Neuronal stem cell (in vitro differentiated cells): ENCODE measurements around the gene MEIKIN.

ENCODE experiments used
- DNase-seq: peaks from one replicate; pipeline ENCODE4 v3.0.0-alpha.2; 2013; ENCODE audit warnings: low spot score
- H2AFZ ChIP-seq: one replicate; pipeline ENCODE4 v1.6.1; 2013; ENCODE audit warnings: mild to moderate bottlenecking, low read length, inconsistent platforms
- H2AK5ac ChIP-seq: 2 replicates; pipeline ENCODE4 v1.6.1; 2013; ENCODE audit warnings: low read depth, mild to moderate bottlenecking, inconsistent platforms, low read length, moderate library complexity, mixed read lengths
- H2BK120ac ChIP-seq: 2 replicates; pipeline ENCODE4 v1.6.1; 2013; ENCODE audit warnings: low read depth, mild to moderate bottlenecking, inconsistent platforms, low read length, moderate library complexity, mixed read lengths
- H2BK12ac ChIP-seq: one replicate; pipeline ENCODE4 v1.6.1; 2013; ENCODE audit warnings: low read length, inconsistent platforms
- H2BK15ac ChIP-seq: 2 replicates; pipeline ENCODE4 v1.6.1; 2013; ENCODE audit warnings: mild to moderate bottlenecking, low read length, inconsistent platforms, mixed read lengths
- H2BK5ac ChIP-seq: one replicate; pipeline ENCODE4 v1.6.1; 2013; ENCODE audit warnings: inconsistent platforms, mild to moderate bottlenecking, low read length, moderate library complexity
- H3K14ac ChIP-seq: one replicate; pipeline ENCODE4 v1.6.1; 2013; ENCODE audit warnings: low read length, inconsistent platforms
- H3K18ac ChIP-seq: 2 replicates; pipeline ENCODE4 v1.6.1; 2013; ENCODE audit warnings: low read length, inconsistent platforms
- H3K23ac ChIP-seq: 2 replicates; pipeline ENCODE4 v1.6.1; 2013; ENCODE audit warnings: low read depth, mild to moderate bottlenecking, mixed read lengths, low read length, inconsistent platforms; ENCODE audit not compliant: poor library complexity
- H3K27ac ChIP-seq: replicated peaks from 3 replicates; pipeline ENCODE4 v1.5.1; 2013; ENCODE audit warnings: low read length, inconsistent platforms
- H3K27me3 ChIP-seq, 3 experiments: 2 replicates each; pipeline ENCODE4 v1.6.1; 2013; ENCODE audit warnings: low read length in 3 of 3, mild to moderate bottlenecking in 2 of 3, inconsistent platforms in 1 of 3, low read depth in 1 of 3, mixed read lengths in 1 of 3, moderate library complexity in 1 of 3; ENCODE audit not compliant: control insufficient read depth in 3 of 3, insufficient read depth in 3 of 3
- H3K36me3 ChIP-seq, 2 donors: replicated peaks in 1 of 2; 2 replicates each; pipeline ENCODE4 v1.6.1; 2013; ENCODE audit warnings: low read length in 2 of 2; ENCODE audit not compliant: control insufficient read depth in 2 of 2, insufficient read depth in 2 of 2
- H3K4ac ChIP-seq: 2 replicates; pipeline ENCODE4 v1.6.1; 2013; ENCODE audit warnings: inconsistent platforms, mild to moderate bottlenecking, low read length, moderate library complexity
- H3K4me1 ChIP-seq, 2 donors: 1 replicate in 1 of 2; 2 replicates in 1 of 2; pipeline ENCODE4 v1.6.1; 2013; ENCODE audit warnings: low read length in 2 of 2, low read depth in 1 of 2; ENCODE audit not compliant: control insufficient read depth in 2 of 2, insufficient read depth in 1 of 2
- H3K4me2 ChIP-seq: one replicate; pipeline ENCODE4 v1.6.1; 2013; ENCODE audit warnings: mild to moderate bottlenecking, low read length, inconsistent platforms; ENCODE audit not compliant: insufficient read depth, poor library complexity, severe bottlenecking
- H3K4me3 ChIP-seq, 2 donors: 2 replicates each; pipeline ENCODE4 v1.5.1; 2013; ENCODE audit warnings: low read length in 2 of 2, mild to moderate bottlenecking in 2 of 2, inconsistent platforms in 1 of 2, moderate library complexity in 1 of 2
- H3K79me1 ChIP-seq: one replicate; pipeline ENCODE4 v1.6.1; 2013; ENCODE audit warnings: low read depth, mild to moderate bottlenecking, inconsistent platforms, low read length, moderate library complexity
- H3K9ac ChIP-seq: one replicate; pipeline ENCODE4 v1.6.1; 2013; ENCODE audit warnings: mild to moderate bottlenecking, low read depth, low read length, inconsistent platforms; ENCODE audit not compliant: poor library complexity
- H3K9me3 ChIP-seq, 2 donors: replicated peaks in 1 of 2; 2 replicates each; pipeline versions ENCODE3 to v1.6.1; 2013; ENCODE audit warnings: low read length in 2 of 2, mild to moderate bottlenecking in 2 of 2, inconsistent platforms in 1 of 2, low read depth in 1 of 2, mixed read lengths in 1 of 2, moderate library complexity in 1 of 2; ENCODE audit not compliant: control insufficient read depth in 2 of 2, insufficient read depth in 1 of 2
- H4K8ac ChIP-seq: one replicate; pipeline ENCODE4 v1.6.1; 2013; ENCODE audit warnings: low read depth, mild to moderate bottlenecking, inconsistent platforms, low read length, moderate library complexity
- H4K91ac ChIP-seq: one replicate; pipeline ENCODE4 v1.6.1; 2013; ENCODE audit warnings: low read length, low read depth, mild to moderate bottlenecking, inconsistent platforms; ENCODE audit not compliant: poor library complexity
- WGBS, 2 donors: extraction: QIAGEN DNeasy Blood & Tissue Kit; methylation state at CpG; one replicate each; pipeline ENCODE4 v1.1.7; 2013; ENCODE audit warnings: missing lambda C conversion rate in 2 of 2, mixed read lengths in 1 of 2; ENCODE audit not compliant: insufficient read length in 2 of 2, insufficient replicate concordance in 1 of 2; ENCODE audit errors: extremely low coverage in 2 of 2; 5-methylcytosine and 5-hydroxymethylcytosine counted together

The MEIKIN gene

DNA sequence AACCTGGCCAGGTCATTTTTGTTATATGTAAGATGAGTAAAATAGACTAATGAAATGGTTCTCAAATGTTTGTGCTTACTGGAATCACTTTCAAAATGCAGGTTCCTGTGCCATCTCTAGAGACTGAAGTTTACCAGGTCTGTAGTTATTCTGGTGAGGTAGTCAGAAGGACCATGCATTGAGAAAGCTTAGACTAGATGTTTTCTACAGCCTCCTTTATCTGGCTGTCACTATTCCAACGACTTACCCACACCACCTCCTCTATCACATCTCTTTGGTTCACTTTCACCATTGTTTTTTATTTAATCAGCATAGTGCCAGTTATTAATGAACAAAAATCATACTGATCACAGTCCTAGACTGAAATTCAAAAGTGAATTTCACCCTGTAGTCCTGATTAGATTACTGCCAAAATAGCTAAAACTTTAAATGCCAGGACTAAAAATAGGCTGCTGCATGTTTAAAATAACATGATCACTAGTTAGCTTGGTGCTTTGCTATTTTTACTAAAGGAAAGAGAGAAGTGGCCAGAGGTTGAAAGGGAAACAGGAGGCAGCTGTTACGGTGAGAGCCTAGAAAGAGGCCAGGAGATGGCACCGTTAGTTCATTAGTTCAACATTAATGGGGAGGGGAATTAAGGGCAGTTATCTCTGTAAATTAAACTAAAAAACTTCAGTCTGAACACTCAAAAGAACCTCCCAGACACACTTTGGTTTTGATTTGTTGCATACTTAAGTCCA lies 134.8 kb downstream of the MEIKIN start:
- no peak overlapping the region for H3K4me2 ChIP-seq
- H3K27ac ChIP-seq = no peak overlapping the region
- no peak overlapping the region for H4K91ac ChIP-seq
- H3K9ac ChIP-seq = no peak overlapping the region
- no peaks in the 10 kb centered on the region for H3K36me3 ChIP-seq
- H3K9me3 ChIP-seq = no peaks in the 10 kb centered on the region
- H2AFZ ChIP-seq = no peak overlapping the region
- WGBS, 2 donors = no CpG with 5 or more reads among the region's 3 CpGs
- no peak overlapping the region for H3K14ac ChIP-seq
- H2AK5ac ChIP-seq = no peak overlapping the region
- H3K23ac ChIP-seq = no peak overlapping the region
- H2BK15ac ChIP-seq = no peak overlapping the region
- no peak for DNase-seq
- H3K4ac ChIP-seq = no peak overlapping the region
- no peak overlapping the region for H3K18ac ChIP-seq
- no peak overlapping the region for H4K8ac ChIP-seq
- H2BK12ac ChIP-seq = no peak overlapping the region
- H3K27me3 ChIP-seq = peaks cover 0 to 6% (median 0%) of the 10 kb centered on the region in 3 experiments
- no peaks in the 10 kb centered on the region for H3K79me1 ChIP-seq
- H2BK120ac ChIP-seq = no peak overlapping the region
- no peak overlapping the region for H3K4me3 ChIP-seq
- peaks cover 0 to 7% of the 10 kb centered on the region in 2 donors for H3K4me1 ChIP-seq
- H2BK5ac ChIP-seq = no peak overlapping the region

DNA sequence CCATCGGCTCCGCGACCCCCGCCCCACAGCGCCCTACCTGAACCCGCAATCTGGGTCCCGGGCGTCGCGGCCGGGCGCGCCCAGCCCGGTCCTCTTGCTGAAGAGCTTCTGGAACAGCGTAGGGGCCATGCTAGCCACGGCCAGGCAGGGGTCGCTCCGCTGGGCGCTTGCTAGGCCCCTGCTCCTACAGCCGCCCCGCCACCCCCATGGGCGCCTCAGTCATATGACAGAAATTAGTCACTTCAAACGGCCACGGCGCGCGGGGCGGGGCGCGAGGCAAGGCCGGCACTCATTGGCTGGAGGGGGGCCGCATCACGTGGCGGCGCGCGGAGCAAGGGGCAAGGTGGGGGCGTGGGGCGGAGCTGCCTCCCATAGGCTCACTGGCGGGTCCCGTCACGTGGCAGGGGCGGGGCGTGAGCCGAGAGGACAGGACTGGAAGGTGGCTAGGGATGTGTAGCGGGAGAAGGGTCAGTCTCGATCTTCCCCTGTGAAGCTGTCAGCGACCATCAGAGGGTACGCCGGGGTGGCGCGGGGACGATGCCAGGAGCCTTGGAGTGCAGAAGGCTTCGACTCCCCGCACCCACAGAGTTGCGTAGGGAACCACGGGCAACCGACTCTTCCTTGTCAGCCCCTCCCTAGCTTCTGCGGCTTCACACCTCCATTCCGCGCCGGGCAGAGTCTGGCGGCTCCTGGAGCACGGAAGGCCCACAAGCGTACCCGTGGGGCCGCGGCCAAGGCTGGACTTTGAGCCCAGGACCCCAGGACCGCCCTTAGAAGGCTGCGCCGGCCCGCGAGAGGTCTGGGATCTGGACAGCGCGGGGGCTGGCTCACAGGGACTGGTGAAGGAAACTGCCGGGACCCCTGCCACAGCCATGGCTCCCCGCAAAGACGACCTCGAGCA lies 148.4 kb downstream of the MEIKIN start, which contains the start of gene FNIP1:
FNIP1 (minus strand) TSS at position 225 of the 901 bp plus-strand sequence; CDS start at position 129, 96 bp downstream.
- peak within 1 kb of the TSS; percentile 97 for H2AFZ ChIP-seq
- peak within 1 kb of the TSS; percentile 98 for H3K9ac ChIP-seq
- H3K18ac ChIP-seq = peak within 1 kb of the TSS; percentile 99
- peaks cover 0 to 18% (median 0%) of the 10 kb centered on the region in 3 experiments for H3K27me3 ChIP-seq
- H3K4me1 ChIP-seq = no peaks in the 10 kb centered on the region
- H3K14ac ChIP-seq = peak within 1 kb of the TSS; percentile 94
- no peak within 1 kb of the TSS for H2BK120ac ChIP-seq
- no peak within 1 kb of the TSS for H4K91ac ChIP-seq
- H3K36me3 ChIP-seq = no peaks in the 10 kb centered on the region
- peak; percentile 95 for DNase-seq
- H4K8ac ChIP-seq = peak within 1 kb of the TSS; percentile 92
- peak within 1 kb of the TSS; percentile 95 for H3K4ac ChIP-seq
- H3K79me1 ChIP-seq = peaks cover 5% of the 10 kb centered on the region
- H2BK12ac ChIP-seq = peak within 1 kb of the TSS; percentile 41
- no peaks in the 10 kb centered on the region for H3K9me3 ChIP-seq
- peak within 1 kb of the TSS; percentile 94 for H2BK15ac ChIP-seq
- peak within 1 kb of the TSS; percentile 75 for H2AK5ac ChIP-seq
- H2BK5ac ChIP-seq = peak within 1 kb of the TSS; percentile 94
- peak within 1 kb of the TSS; percentile 51 for H3K27ac ChIP-seq
- peak within 1 kb of the TSS; percentile 93 for H3K23ac ChIP-seq
- H3K4me3 ChIP-seq = peak within 1 kb of the TSS; percentile 92 to 97
- no CpG with 5 or more reads among the region's 79 CpGs for WGBS, 2 donors
- peak within 1 kb of the TSS; percentile 86 for H3K4me2 ChIP-seq

DNA sequence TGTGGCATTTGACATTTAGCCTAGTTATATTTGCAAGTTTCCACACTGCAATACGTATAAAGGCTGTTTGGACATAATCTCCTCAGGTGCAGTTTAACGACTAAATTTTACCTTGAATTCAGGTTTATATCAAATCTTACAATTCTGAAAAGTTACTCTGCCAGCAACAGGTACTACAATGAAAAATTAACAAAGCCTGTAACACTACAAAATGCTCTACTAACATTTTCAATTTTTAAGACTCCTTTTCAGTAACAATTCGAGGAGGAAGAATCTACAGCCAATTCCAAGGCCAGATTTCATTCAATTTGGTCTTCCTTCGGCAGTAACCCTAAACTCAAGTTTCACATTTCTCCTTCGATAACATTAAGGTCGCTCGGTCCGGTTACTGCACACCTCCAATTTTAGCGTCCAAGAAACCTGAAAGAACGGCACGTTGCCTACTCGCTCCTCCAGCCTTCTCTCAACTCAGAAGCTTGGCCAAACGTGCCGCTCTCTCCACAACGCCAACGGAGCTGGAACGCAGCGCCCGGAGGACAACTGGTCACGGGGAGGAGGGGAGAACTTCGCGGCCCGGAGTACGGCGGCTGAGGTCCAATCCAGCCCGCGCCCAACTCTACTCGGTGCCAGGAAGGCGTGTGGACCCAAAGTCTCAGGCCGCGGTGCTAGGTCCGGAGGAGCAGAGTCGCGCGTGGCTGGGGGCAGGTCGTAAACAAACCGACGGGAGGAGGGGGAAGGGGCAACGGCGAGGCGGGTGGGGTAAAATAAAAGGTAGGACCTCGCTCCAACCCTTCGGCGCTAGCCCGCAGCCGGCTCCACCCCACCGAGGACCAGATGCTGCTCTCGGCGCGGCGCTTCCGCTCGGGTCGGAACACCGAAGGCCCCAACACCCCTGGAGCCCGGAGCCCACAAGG lies 149.3 kb downstream of the MEIKIN start:
- H2AFZ ChIP-seq = peak overlapping the region; percentile 97
- peak overlapping the region; percentile 98 for H3K18ac ChIP-seq
- peak overlapping the region; percentile 94 for H3K14ac ChIP-seq
- H3K27me3 ChIP-seq = peaks cover 0 to 18% (median 0%) of the 10 kb centered on the region in 3 experiments
- H2BK12ac ChIP-seq = no peak overlapping the region
- H3K23ac ChIP-seq = peak overlapping the region; percentile 93
- H3K9ac ChIP-seq = peak overlapping the region; percentile 98
- H2BK5ac ChIP-seq = peak overlapping the region; percentile 94
- peak overlapping the region; percentile 51 for H3K27ac ChIP-seq
- no peak overlapping the region for H2BK120ac ChIP-seq
- peak overlapping the region; percentile 95 for H3K4ac ChIP-seq
- peak overlapping the region; percentile 94 for H2BK15ac ChIP-seq
- H3K36me3 ChIP-seq = no peaks in the 10 kb centered on the region
- H3K79me1 ChIP-seq = peaks cover 5% of the 10 kb centered on the region
- H3K4me3 ChIP-seq = peak overlapping the region; percentile 92 to 97
- peak overlapping the region; percentile 92 for H4K8ac ChIP-seq
- H4K91ac ChIP-seq = no peak overlapping the region
- peak overlapping the region; percentile 75 for H2AK5ac ChIP-seq
- H3K4me1 ChIP-seq = no peaks in the 10 kb centered on the region
- no CpG with 5 or more reads among the region's 56 CpGs for WGBS, 2 donors
- peak overlapping the region; percentile 61 for H3K4me2 ChIP-seq
- H3K9me3 ChIP-seq = no peaks in the 10 kb centered on the region
- peak; percentile 43 for DNase-seq
